ENCODE measurements around the gene RBM10. TPM values are rescaled to one million over a fixed set of nuclear protein-coding genes. Genes with fewer than 3 reads are reported as not detected.

RBM10 gene
- total RNA-seq, 4 donors from 2014 or later: 27.9 to 33.1 (median 30.2) TPM

DNA sequence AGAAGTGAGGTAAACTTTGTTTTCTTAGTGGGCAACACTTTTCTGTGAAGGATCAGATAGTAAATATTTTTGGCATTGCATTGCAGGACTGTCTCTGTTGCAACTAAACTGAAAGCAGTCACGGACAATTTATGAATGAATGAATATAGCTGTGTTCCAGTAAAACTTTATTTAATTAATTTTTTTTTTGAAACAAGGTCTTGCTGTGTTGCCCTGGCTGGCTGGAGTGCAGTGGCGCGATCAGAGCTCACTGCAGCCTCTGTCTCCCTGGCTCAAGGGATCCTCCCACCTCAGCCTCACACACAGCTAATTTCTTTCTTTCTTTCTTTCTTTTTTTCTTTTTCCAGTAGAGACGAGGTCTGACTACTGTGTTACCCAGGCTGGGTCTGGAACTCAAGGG is 15.8 kb downstream of the RBM10 start:
- Histone ChIP-seq H3K4me1 (no peaks in the 10 kb centered on the region), H3K9me3 (no peaks in the 10 kb centered on the region), H3K27me3 (no peaks in the 10 kb centered on the region), H3K27ac (no peak overlapping the region), H3K36me3 (peaks cover 14% of the 10 kb centered on the region), H3K4me3 (no peak overlapping the region)
- 64% methylated on average over 4 of the region's 4 CpGs for WGBS
- peak in 1 of 2 donors; percentile 10 for DNase-seq (ENCODE audit: low spot score in 2 of 2)
- TF ChIP-seq POLR2A (IDR thresholded peaks at IDR 0.05) (no peak), EP300 (IDR thresholded peaks at IDR 0.05) (no peak), POLR2AphosphoS5 (IDR thresholded peaks at IDR 0.05) (no peak)
- TF ChIP-seq, protein P1, sequence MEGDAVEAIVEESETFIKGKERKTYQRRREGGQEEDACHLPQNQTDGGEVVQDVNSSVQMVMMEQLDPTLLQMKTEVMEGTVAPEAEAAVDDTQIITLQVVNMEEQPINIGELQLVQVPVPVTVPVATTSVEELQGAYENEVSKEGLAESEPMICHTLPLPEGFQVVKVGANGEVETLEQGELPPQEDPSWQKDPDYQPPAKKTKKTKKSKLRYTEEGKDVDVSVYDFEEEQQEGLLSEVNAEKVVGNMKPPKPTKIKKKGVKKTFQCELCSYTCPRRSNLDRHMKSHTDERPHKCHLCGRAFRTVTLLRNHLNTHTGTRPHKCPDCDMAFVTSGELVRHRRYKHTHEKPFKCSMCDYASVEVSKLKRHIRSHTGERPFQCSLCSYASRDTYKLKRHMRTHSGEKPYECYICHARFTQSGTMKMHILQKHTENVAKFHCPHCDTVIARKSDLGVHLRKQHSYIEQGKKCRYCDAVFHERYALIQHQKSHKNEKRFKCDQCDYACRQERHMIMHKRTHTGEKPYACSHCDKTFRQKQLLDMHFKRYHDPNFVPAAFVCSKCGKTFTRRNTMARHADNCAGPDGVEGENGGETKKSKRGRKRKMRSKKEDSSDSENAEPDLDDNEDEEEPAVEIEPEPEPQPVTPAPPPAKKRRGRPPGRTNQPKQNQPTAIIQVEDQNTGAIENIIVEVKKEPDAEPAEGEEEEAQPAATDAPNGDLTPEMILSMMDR (IDR thresholded peaks at IDR 0.05): no peak

DNA sequence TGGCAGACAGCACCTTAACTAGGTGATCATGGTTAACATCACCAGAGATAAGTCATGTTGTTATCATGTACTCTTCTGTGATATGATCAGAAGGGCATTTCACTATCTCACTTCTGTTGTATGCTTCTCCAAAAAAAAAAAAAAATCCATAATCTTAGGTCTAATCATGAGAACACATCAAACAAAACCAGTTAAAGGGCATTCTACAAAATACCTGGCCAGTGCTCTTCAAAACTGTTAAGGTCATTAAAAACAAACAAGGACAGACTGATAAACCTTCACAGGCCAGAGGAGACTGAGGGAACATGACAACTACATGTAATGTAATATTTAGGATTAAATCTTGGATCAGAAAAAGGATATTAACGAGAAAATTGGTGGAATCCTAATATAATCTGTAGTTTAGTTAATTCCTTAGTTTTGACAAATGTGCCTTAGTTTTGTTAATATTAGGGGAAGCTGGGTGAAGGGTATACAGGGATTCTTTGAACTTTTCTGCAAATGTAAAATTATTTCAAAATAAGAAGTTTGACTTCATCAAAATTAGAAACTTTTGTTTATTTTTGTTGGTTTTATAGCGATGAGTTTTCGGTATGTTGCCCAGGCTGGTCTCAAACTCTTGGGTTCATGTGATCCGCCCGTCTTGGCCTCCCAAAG is 18.0 kb downstream of the RBM10 start:
- peak in 1 of 2 donors; percentile 18 for DNase-seq (ENCODE audit: low spot score in 2 of 2)
- H3K9me3 ChIP-seq: no peaks in the 10 kb centered on the region
- no peak overlapping the region for H3K27ac ChIP-seq
- H3K36me3 ChIP-seq: no peaks in the 10 kb centered on the region
- TF ChIP-seq, protein P1 (IDR thresholded peaks at IDR 0.05): no peak
- no peak for TF ChIP-seq POLR2AphosphoS5 (IDR thresholded peaks at IDR 0.05)
- TF ChIP-seq POLR2A (IDR thresholded peaks at IDR 0.05): no peak
- TF ChIP-seq EP300 (IDR thresholded peaks at IDR 0.05): no peak
- no peaks in the 10 kb centered on the region for H3K4me1 ChIP-seq
- no peak overlapping the region for H3K4me3 ChIP-seq
- no peaks in the 10 kb centered on the region for H3K27me3 ChIP-seq
- WGBS: 82% methylated on average over 5 of the region's 5 CpGs

DNA sequence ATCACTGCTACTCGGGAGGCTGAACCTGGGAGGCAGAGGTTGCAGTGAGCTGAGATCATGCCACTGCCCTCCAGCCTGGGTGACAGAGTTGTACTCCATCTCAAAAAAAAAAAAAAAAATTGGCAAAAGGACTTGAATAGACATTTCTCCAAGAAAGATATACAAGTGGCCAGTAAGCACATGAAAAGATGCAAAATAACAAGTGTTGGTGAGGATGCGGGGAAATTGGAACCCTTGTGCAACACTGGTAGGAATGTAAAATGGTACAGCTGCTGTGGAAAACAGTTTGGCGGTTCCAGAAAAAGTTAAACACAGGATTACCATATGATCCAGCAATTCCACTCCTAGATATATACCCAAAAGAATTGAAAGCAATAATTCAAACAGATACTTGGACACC is 19.4 kb downstream of the RBM10 start:
- H3K4me1 ChIP-seq: no peaks in the 10 kb centered on the region
- no peak overlapping the region for H3K4me3 ChIP-seq
- no peaks in the 10 kb centered on the region for H3K27me3 ChIP-seq
- TF ChIP-seq POLR2AphosphoS5 (IDR thresholded peaks at IDR 0.05) (no peak), POLR2A (IDR thresholded peaks at IDR 0.05) (no peak), EP300 (IDR thresholded peaks at IDR 0.05) (no peak)
- TF ChIP-seq, protein P1 (IDR thresholded peaks at IDR 0.05): no peak
- no peak overlapping the region for H3K27ac ChIP-seq
- 97% methylated on average over 3 of the region's 3 CpGs for WGBS
- DNase-seq (ENCODE audit: low spot score in 2 of 2): peak in 1 of 2 donors; percentile 17
- no peaks in the 10 kb centered on the region for H3K9me3 ChIP-seq
- H3K36me3 ChIP-seq: peaks cover under 1% of the 10 kb centered on the region

DNA sequence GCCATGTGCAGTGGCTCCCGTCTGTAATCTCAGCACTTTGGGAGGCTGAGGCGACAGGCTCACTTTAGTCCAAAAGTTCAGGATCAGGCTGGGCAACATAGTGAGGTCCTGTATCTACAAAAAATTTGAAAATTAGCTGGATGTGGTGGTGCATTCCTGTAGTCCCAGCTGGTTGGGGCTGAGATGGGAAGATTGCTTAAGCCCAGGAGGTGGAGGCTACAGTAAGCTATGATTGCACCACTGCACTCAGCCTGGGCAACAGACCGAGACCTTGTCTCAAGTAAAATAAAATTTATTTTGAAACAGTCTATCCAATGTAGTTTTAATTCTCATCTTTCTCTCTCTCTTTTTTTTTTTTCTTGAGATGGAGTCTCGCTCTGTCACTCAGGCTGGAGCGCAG is 21.1 kb downstream of the RBM10 start:
- TF ChIP-seq POLR2AphosphoS5 (IDR thresholded peaks at IDR 0.05): no peak
- TF ChIP-seq, protein P1 (IDR thresholded peaks at IDR 0.05): no peak
- no peak for TF ChIP-seq POLR2A (IDR thresholded peaks at IDR 0.05)
- no peak for TF ChIP-seq EP300 (IDR thresholded peaks at IDR 0.05)
- Histone ChIP-seq H3K4me1 (no peaks in the 10 kb centered on the region), H3K4me3 (no peak overlapping the region), H3K27ac (no peak overlapping the region), H3K9me3 (no peaks in the 10 kb centered on the region), H3K36me3 (peaks cover 18% of the 10 kb centered on the region), H3K27me3 (no peaks in the 10 kb centered on the region)
- WGBS: 89% methylated on average over 5 of the region's 5 CpGs
- DNase-seq (ENCODE audit: low spot score in 2 of 2): peak; percentile 13 to 35

DNA sequence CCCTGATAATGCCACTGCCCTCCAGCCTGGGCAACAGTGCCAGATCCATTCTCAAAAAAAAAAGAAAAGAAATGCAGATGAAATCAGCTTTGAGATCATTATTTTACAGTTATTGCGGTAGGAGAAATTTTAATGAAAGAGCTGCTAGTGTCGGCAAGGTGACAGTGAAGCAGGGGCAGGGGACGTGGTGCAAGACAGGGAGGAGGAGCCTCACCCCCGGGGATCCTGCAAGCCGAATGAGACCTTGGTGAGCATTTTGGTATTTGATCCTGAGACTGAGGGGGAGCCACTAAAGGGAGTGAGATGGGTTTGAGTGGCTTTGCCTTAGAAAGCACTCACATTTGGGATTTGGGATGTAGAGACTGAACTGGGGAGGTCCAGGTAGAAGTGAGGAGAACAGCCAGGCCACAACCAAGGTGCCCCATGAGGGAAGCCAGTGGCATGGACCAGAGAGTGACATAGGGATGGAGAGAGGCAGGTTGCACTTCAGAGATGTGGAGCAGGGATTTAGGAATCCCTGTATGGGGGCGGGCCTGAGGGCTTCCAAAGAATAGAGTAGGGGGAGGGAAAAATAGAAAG is 23.6 kb downstream of the RBM10 start:
- H3K4me3 ChIP-seq: no peak overlapping the region
- no peaks in the 10 kb centered on the region for H3K4me1 ChIP-seq
- no peak overlapping the region for H3K27ac ChIP-seq
- TF ChIP-seq POLR2AphosphoS5 (IDR thresholded peaks at IDR 0.05): no peak
- TF ChIP-seq POLR2A (IDR thresholded peaks at IDR 0.05): no peak
- TF ChIP-seq EP300 (IDR thresholded peaks at IDR 0.05): no peak
- TF ChIP-seq, protein P1 (IDR thresholded peaks at IDR 0.05): no peak
- peaks cover 30% of the 10 kb centered on the region for H3K36me3 ChIP-seq
- 80% methylated on average over 6 of the region's 6 CpGs for WGBS
- H3K27me3 ChIP-seq: no peaks in the 10 kb centered on the region
- DNase-seq (ENCODE audit: low spot score in 2 of 2): peak; percentile 21
- H3K9me3 ChIP-seq: no peaks in the 10 kb centered on the region

Data from suprapubic skin (tissue), 4 donors.